K562 (cell line): ENCODE data around the gene DOCK7. TPM values are rescaled to one million over a fixed set of nuclear protein-coding genes. Genes with fewer than 3 reads are reported as not detected.
A peak's percentile ranks its signal among the peaks of the same experiment; 100 is the strongest.

Experiments used
- ATAC-seq: fragments of 200-7000 bp; cut with Tn5 transposase; 3 replicates; pipeline ENCODE4 v1.9.1; 2020; ENCODE audit warnings: moderate library complexity
- BruUV-seq: library from RNA; stranded (reverse); fragments of 400-500 nt; replicated peaks from 2 replicates; lab custom pipeline; 2021; lab: Mats Ljungman, UMichigan
- CTCF ChIA-PET: fragments of 300-600 bp; formaldehyde crosslinking; extraction: SDS; loops from one replicate; lab custom pipeline; 2021; ENCODE audit warnings: low intra/inter-chr PET ratio; lab: Yijun Ruan, JAX
- POLR2A ChIA-PET: fragments of 300-600, 350-650 bp; sonication (Branson Sonifier 250); formaldehyde crosslinking; extraction: SDS; loops from one replicate; lab custom pipeline; 2021; ENCODE audit warnings: antibody characterized with exemption, inconsistent platforms; lab: Yijun Ruan, JAX
- DNase-seq, 4 experiments: peaks; one replicate each; pipeline versions ENCODE4 v3.0.0 to v3.0.0-alpha.2; 2011 to 2018; ENCODE audit warnings: low spot score in 3 of 4, mixed read lengths in 3 of 4; ENCODE audit errors: extremely low read depth in 1 of 4
- FAIRE-seq: peaks from 2 replicates; lab custom pipeline; 2011; peaks lifted over from hg19 to GRCh38; lab: Jason Lieb, UNC
- H2AFZ ChIP-seq: 2 replicates; pipeline ENCODE4 v1.6.0; 2011; ENCODE audit warnings: low read depth, low read length, control low read depth, inconsistent platforms
- H3K27ac ChIP-seq: fragments of 200-600 bp; 3 replicates; pipeline ENCODE4 v1.8.0; 2011; ENCODE audit warnings: low read depth, mild to moderate bottlenecking, control low read depth, inconsistent platforms, low read length, moderate library complexity, mixed read lengths; ENCODE audit errors: extremely low read depth
- H3K27me3 ChIP-seq, 2 experiments: fragments of 300-600 bp in 1 of 2; 2 replicates in 1 of 2; 3 replicates in 1 of 2; pipeline versions ENCODE4 v1.6.0 to v1.8.0; 2011; ENCODE audit warnings: inconsistent platforms in 2 of 2, low read length in 2 of 2, mild to moderate bottlenecking in 1 of 2, mixed read lengths in 1 of 2, moderate library complexity in 1 of 2; ENCODE audit not compliant: control insufficient read depth in 2 of 2, insufficient read depth in 2 of 2
- H3K36me3 ChIP-seq: fragments of 300-600 bp; 3 replicates; pipeline ENCODE4 v1.8.0; 2011; ENCODE audit warnings: mild to moderate bottlenecking, low read length, inconsistent platforms; ENCODE audit not compliant: control insufficient read depth, insufficient read depth
- H3K4me1 ChIP-seq, 2 experiments: fragments of 200-600 bp in 1 of 2; replicated peaks in 1 of 2; 2 replicates in 1 of 2; 3 replicates in 1 of 2; pipeline versions ENCODE4 v1.5.1 to v1.8.0; 2011; ENCODE audit warnings: inconsistent platforms in 2 of 2, low read length in 2 of 2, mild to moderate bottlenecking in 1 of 2, mixed read lengths in 1 of 2, moderate library complexity in 1 of 2; ENCODE audit not compliant: control insufficient read depth in 2 of 2, insufficient read depth in 2 of 2
- H3K4me2 ChIP-seq: 2 replicates; pipeline ENCODE4 v1.6.1; 2011; ENCODE audit warnings: low read length, control low read depth, inconsistent platforms, mixed read lengths; ENCODE audit not compliant: insufficient read depth
- H3K4me3 ChIP-seq: fragments of 200-600 bp; sonication (generic), shearing (Covaris generic); 2 replicates; pipeline ENCODE4 v1.5.1; 2016; ENCODE audit warnings: control low read depth, inconsistent platforms
- H3K79me2 ChIP-seq: fragments of 200-600 bp; 3 replicates; pipeline ENCODE4 v1.8.0; 2011; ENCODE audit warnings: low read length, inconsistent platforms; ENCODE audit not compliant: control insufficient read depth, insufficient read depth
- H3K9ac ChIP-seq, 2 experiments: 2 replicates each; pipeline versions ENCODE4 v1.6.0 to v1.6.1; 2011; ENCODE audit warnings: low read depth in 2 of 2, low read length in 2 of 2, control low read depth in 1 of 2, inconsistent platforms in 1 of 2, mild to moderate bottlenecking in 1 of 2, mixed read lengths in 1 of 2; ENCODE audit not compliant: insufficient read depth in 1 of 2
- H3K9me1 ChIP-seq: one replicate; pipeline ENCODE4 v1.6.0; 2011; ENCODE audit warnings: inconsistent platforms, mild to moderate bottlenecking, low read length, moderate library complexity; ENCODE audit not compliant: control insufficient read depth, insufficient read depth
- H3K9me3 ChIP-seq: replicated peaks from 2 replicates; pipeline ENCODE4 v1.5.1; 2011; ENCODE audit warnings: low read depth, low read length, inconsistent platforms; ENCODE audit not compliant: control insufficient read depth, insufficient read depth
- H4K20me1 ChIP-seq: replicated peaks from 2 replicates; pipeline ENCODE4 v1.6.1; 2011; ENCODE audit warnings: low read length, inconsistent platforms, mixed read lengths; ENCODE audit not compliant: control insufficient read depth, insufficient read depth
- ATF3 ChIP-seq, 2 experiments: fragments of 450-650 bp in 1 of 2; sonication (generic) in 1 of 2; formaldehyde crosslinking in 1 of 2; IDR thresholded peaks in 1 of 2; conservative IDR thresholded peaks in 1 of 2; 2 replicates each; pipeline versions ENCODE4 v1.6.1 to v1.8.1; 2016 to 2023; ENCODE audit warnings: mild to moderate bottlenecking in 2 of 2, moderate library complexity in 2 of 2, inconsistent platforms in 1 of 2, missing genetic modification reagents in 1 of 2
- CEBPB ChIP-seq: fragments of 450-650 bp; IDR thresholded peaks from 2 replicates; pipeline ENCODE4 v1.6.1; 2016; ENCODE audit warnings: missing genetic modification characterization, missing compliant biosample characterization
- CEBPG ChIP-seq, 3 experiments: fragments of 200-800 bp in 1 of 3; sonication (Bioruptor generic) in 1 of 3; sonication (generic) in 1 of 3; formaldehyde crosslinking in 1 of 3; IDR thresholded peaks in 2 of 3; conservative IDR thresholded peaks in 1 of 3; 2 replicates each; pipeline versions ENCODE4 v1.6.1 to v1.8.0; 2016 to 2022; ENCODE audit warnings: missing compliant biosample characterization in 2 of 3, missing genetic modification characterization in 2 of 3, mild to moderate bottlenecking in 1 of 3, missing genetic modification reagents in 1 of 3
- EGR1 ChIP-seq: fragments of 450-650 bp; conservative IDR thresholded peaks from 2 replicates; pipeline ENCODE4 v1.6.1; 2017; ENCODE audit warnings: mild to moderate bottlenecking
- KDM1A ChIP-seq, 2 experiments: fragments of 450-650 bp; IDR thresholded peaks; 2 replicates each; pipeline ENCODE4 v1.6.1; 2016; ENCODE audit warnings: mild to moderate bottlenecking in 2 of 2
- PRDM10 ChIP-seq: fragments of 450-650 bp; IDR thresholded peaks from 2 replicates; pipeline ENCODE4 v1.6.1; 2018; ENCODE audit not compliant: partially characterized antibody
- TCF3 ChIP-seq: sonication (generic); formaldehyde crosslinking; IDR thresholded peaks from 2 replicates; pipeline ENCODE4 v1.4.0; 2020; ENCODE audit warnings: mild to moderate bottlenecking, missing genetic modification reagents
- TCFL5 ChIP-seq: fragments of 250-450 bp; sonication (Bioruptor Pico); conservative IDR thresholded peaks from 2 replicates; pipeline ENCODE4 v1.6.1; 2021; ENCODE audit warnings: mild to moderate bottlenecking, moderate library complexity, matching md5 sums
- WGBS: fragments of 100-300 bp; shearing (Covaris generic); methylation state at CpG from one replicate; pipeline ENCODE4 v1.1.6; 2016; ENCODE audit warnings: low coverage, mixed read lengths; ENCODE audit not compliant: insufficient coverage; ENCODE audit errors: missing lambda C conversion rate; 5-methylcytosine and 5-hydroxymethylcytosine counted together
- in situ Hi-C: fragments of 300-500 bp; cut with MboI; formaldehyde crosslinking; loops from 4 replicates; pipeline ENCODE4 v1.15.0; 2018; ENCODE audit warnings: inconsistent platforms, mixed read lengths
- intact Hi-C: fragments of 100-400 bp; cut with micrococcal nuclease; formaldehyde crosslinking; loops from 2 replicates; pipeline ENCODE4 v1.14.2; 2022
- polyA plus RNA-seq, 8 experiments: library from polyadenylated mRNA; depleted of rRNA in 4 of 8; stranded (reverse) in 5 of 8; unstranded in 3 of 8; fragments of >200 nt; fragmentation: Nextera tagmentation in 2 of 8; fragmentation: Illumina TruSeq in 1 of 8; extraction: Ambion mirVana in 2 of 8; extraction: Trizol in 1 of 8; gene quantifications; 2 replicates each; pipeline versions ENCODE4 v1.2.1 to v1.2.3, GENCODE V29; 2011 to 2014; ENCODE audit warnings: inconsistent platforms in 1 of 8, missing spikeins in 1 of 8
- total RNA-seq, 7 experiments: library from RNA; depleted of rRNA in 6 of 7; stranded (reverse); fragments of >200 nt in 6 of 7; fragmentation: Illumina TruSeq in 2 of 7; extraction: Trizol in 2 of 7; gene quantifications; 2 replicates each; pipeline versions ENCODE4 v1.2.1 to v1.2.3, GENCODE V29; 2011 to 2021; ENCODE audit warnings: low replicate concordance in 1 of 7

Gene DOCK7
- total and polyA plus RNA-seq, 9 of the 15 experiments (the other 6 are each of a cell fraction or from before 2014, with no cell fraction given), result 4.9 to 35.1 (median 12.6) TPM

- H3K79me2 ChIP-seq, result no peaks in the 10 kb centered on the region
- ChIA-PET POLR2A (interaction anchor here (0.6 to 1.7 kb wide), 4 partner anchors 9 to 1503 kb away, joined by 3 to 7 read pairs (median 4); no protein-coding TSS in a partner anchor), CTCF (no interaction called here)
- no peaks in the 10 kb centered on the region for H3K27me3 ChIP-seq
- intact Hi-C loops, result no loop called here
- H3K9ac ChIP-seq, result no peak overlapping the region
- H3K4me3 ChIP-seq, result no peak overlapping the region
- no peak overlapping the region for H2AFZ ChIP-seq
- FAIRE-seq (no peak), ATAC-seq (peak; percentile 50)
- no peaks in the 10 kb centered on the region for H3K4me1 ChIP-seq
- H3K36me3 ChIP-seq, result peaks cover 19% of the 10 kb centered on the region; the same call in 2 of the 3 replicates
- no peaks in the 10 kb centered on the region for H3K9me3 ChIP-seq
- WGBS, result 45% methylated on average over 7 of the region's 7 CpGs
- no peak overlapping the region for H3K4me2 ChIP-seq
- BruUV-seq, result no TSS peak
- H3K27ac ChIP-seq, result no peak overlapping the region
- no peaks in the 10 kb centered on the region for H3K9me1 ChIP-seq
- TF ChIP-seq PRDM10 (peak; percentile 21), TCF3 (CRISPR knock-in tag) (no peak), CEBPB (tag) (0 out of 2 replicates have a peak, but pooled peaks have one; percentile 18), KDM1A (IDR thresholded peaks at IDR 0.05) (0 out of 4 replicates have a peak, but pooled peaks of 1 of the 2 experiments have one; percentile 26), ATF3 (IDR thresholded peaks at IDR 0.05) (peak; percentile 63), ATF3 (CRISPR knock-in tag; conservative IDR thresholded peaks at IDR 0.05) (no peak), EGR1 (no peak), CEBPG (CRISPR knock-in tag; IDR thresholded peaks at IDR 0.05) (0 out of 2 replicates have a peak, but pooled peaks have one; percentile 29), CEBPG (tag; conservative IDR thresholded peaks at IDR 0.05 in 1 of 2, IDR thresholded peaks at IDR 0.05 in 1 of 2) (peak in 1 of 2 experiments; percentile 39; a peak in 2 of 4 replicates), TCFL5 (CRISPR knock-in tag) (no peak)
- TF ChIP-seq, all 486 proteins: peak for 5
- in situ Hi-C loops, result no loop called here
- H4K20me1 ChIP-seq, result no peaks in the 10 kb centered on the region; the same call in 1 of the 2 replicates
- no peak for DNase-seq
Observed at GRCh38 chr1:62457955-62458354, 230.2 kb downstream of the DOCK7 start.
